HG02852 (cell line): Measurements from ENCODE around the gene GATA1.
"Not testable (repeated sequence)": the region's sequence is repeated elsewhere in the genome, so short reads cannot be mapped to it uniquely, and the experiment has no call there.

Experiments
- ATAC-seq: cut with Tn5 transposase; IDR thresholded peaks from one replicate; pipeline ENCODE4 v1.9.1; 2021; ENCODE audit warnings: mild to moderate bottlenecking, moderate library complexity; ENCODE audit not compliant: unreplicated experiment

GATA1 gene

GRCh38 chrX:48806081-48806480 lies 19.7 kb downstream of the GATA1 start:
- no peak for ATAC-seq

- no peak for ATAC-seq
These were observed 27.3 kb downstream of the GATA1 start for GRCh38 chrX:48813644-48814043.

GRCh38 chrX:48814722-48815121 lies 28.3 kb downstream of the GATA1 start:
- no peak for ATAC-seq

- no peak for ATAC-seq
These were observed 28.9 kb downstream of the GATA1 start for GRCh38 chrX:48815266-48815665.

GRCh38 chrX:48816014-48816810 lies 29.8 kb downstream of the GATA1 start:
- no peak for ATAC-seq

- ATAC-seq = no peak
These were observed 31.7 kb downstream of the GATA1 start for GRCh38 chrX:48818098-48818497.

GRCh38 chrX:48818866-48819265 lies 32.5 kb downstream of the GATA1 start:
- ATAC-seq = no peak

- not testable (repeated sequence) for ATAC-seq
These were observed 33.0 kb downstream of the GATA1 start for GRCh38 chrX:48819394-48819793.

- no peak for ATAC-seq
These were observed 36.7 kb downstream of the GATA1 start for GRCh38 chrX:48823053-48823452.

- no peak for ATAC-seq
These were observed 37.7 kb downstream of the GATA1 start for GRCh38 chrX:48824066-48824465.

- ATAC-seq = no peak
These were observed 39.9 kb downstream of the GATA1 start, which contains the start of gene ERAS for GRCh38 chrX:48826135-48826875. Gene ERAS, plus strand, starts transcription at chrX:48826513. Its CDS starts 2,611 bp downstream, at chrX:48829124.

GRCh38 chrX:48826876-48827653 lies 40.7 kb downstream of the GATA1 start:
- no peak for ATAC-seq

GRCh38 chrX:48827654-48827968 lies 41.2 kb downstream of the GATA1 start:
- ATAC-seq = no peak

- ATAC-seq = no peak
These were observed 42.8 kb downstream of the GATA1 start for GRCh38 chrX:48829016-48829735.

- no peak for ATAC-seq
These were observed 44.9 kb downstream of the GATA1 start for GRCh38 chrX:48831136-48831908.

GRCh38 chrX:48831909-48832291 lies 45.5 kb downstream of the GATA1 start:
- no peak for ATAC-seq

- ATAC-seq = no peak
These were observed 47.2 kb downstream of the GATA1 start for GRCh38 chrX:48833542-48834138.

- no peak for ATAC-seq
These were observed 48.0 kb downstream of the GATA1 start for GRCh38 chrX:48834383-48834709.

GRCh38 chrX:48835524-48836329 lies 49.3 kb downstream of the GATA1 start, which contains the start of gene PCSK1N:
Gene PCSK1N, minus strand, starts transcription at chrX:48835610. Its CDS starts 78 bp downstream, at chrX:48835532.
- no peak for ATAC-seq
